Measurements from ENCODE around the gene SH3BGRL3. TPM values are rescaled to one million over a fixed set of nuclear protein-coding genes. Genes with fewer than 3 reads are reported as not detected.

The SH3BGRL3 gene
- total and polyA plus RNA-seq, 2 experiments from 2014 or later = 30.9 to 370 TPM

DNA sequence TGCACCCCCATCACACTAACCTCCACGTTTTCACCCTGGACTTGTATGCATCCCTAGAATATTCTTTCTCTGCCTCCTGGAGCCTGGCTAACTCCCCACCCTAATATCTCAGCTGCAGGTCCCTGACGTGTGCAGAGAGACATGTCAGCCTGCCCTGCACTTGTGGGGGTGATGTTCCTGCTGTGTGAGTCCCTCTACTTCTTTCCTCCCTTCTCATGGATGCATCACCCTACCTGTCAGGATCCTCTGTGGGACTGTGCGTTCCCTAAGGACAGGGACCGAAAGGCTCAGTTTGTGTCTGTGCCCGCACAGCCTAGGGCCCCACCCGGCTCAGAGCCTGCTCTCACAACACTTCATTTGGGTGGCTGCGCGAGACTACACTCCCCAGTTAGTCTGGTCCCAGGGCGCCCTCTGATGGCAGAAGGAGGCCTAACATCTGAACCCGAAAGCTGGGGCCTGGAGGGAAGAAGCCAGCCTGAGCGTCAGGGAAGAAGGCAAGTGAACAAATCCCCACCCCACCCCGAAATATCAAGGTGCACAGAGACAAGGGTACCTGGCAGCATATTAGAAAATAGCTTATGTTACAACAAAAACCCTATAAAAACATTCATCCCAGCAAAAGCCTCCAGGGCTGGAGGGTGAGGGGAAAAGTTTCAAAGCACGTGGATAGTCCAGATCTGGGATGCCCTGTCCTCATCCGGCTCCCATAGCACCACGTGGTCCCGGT is 41.6 kb downstream of the SH3BGRL3 start:
- Histone ChIP-seq H3K4me1 (ENCODE audit: insufficient read depth) (peaks cover 17% of the 10 kb centered on the region), H3K27ac (ENCODE audit: low read depth) (no peak overlapping the region), H3F3A (replicated peaks; ENCODE audit: low read depth) (peaks cover 7% of the 10 kb centered on the region; the same call in 1 of the 2 replicates), H3K4me2 (no peak overlapping the region), H3K4me3 (no peak overlapping the region), H3K9me2 (ENCODE audit: insufficient read depth) (no peaks in the 10 kb centered on the region), H3K79me2 (replicated peaks; ENCODE audit: insufficient read depth) (no peaks in the 10 kb centered on the region), H3K36me3 (ENCODE audit: insufficient read depth) (peaks cover 8% of the 10 kb centered on the region), H2AFZ (no peak overlapping the region), H3K27me3 (ENCODE audit: insufficient read depth) (no peaks in the 10 kb centered on the region), H4K20me1 (replicated peaks; ENCODE audit: insufficient read depth) (no peaks in the 10 kb centered on the region)
- ATAC-seq (peak; percentile 86), DNase-seq (ENCODE audit: low spot score) (peak; percentile 91)
- no peaks in the 10 kb centered on the region; the same call in 2 of the 3 replicates for H3K9me3 Mint-ChIP-seq
- no peak overlapping the region for H3K27ac Mint-ChIP-seq
- no peak for TF ChIP-seq STAT1 (IDR thresholded peaks at IDR 0.05; ENCODE audit: unreplicated experiment)
- TF ChIP-seq, protein P1, sequence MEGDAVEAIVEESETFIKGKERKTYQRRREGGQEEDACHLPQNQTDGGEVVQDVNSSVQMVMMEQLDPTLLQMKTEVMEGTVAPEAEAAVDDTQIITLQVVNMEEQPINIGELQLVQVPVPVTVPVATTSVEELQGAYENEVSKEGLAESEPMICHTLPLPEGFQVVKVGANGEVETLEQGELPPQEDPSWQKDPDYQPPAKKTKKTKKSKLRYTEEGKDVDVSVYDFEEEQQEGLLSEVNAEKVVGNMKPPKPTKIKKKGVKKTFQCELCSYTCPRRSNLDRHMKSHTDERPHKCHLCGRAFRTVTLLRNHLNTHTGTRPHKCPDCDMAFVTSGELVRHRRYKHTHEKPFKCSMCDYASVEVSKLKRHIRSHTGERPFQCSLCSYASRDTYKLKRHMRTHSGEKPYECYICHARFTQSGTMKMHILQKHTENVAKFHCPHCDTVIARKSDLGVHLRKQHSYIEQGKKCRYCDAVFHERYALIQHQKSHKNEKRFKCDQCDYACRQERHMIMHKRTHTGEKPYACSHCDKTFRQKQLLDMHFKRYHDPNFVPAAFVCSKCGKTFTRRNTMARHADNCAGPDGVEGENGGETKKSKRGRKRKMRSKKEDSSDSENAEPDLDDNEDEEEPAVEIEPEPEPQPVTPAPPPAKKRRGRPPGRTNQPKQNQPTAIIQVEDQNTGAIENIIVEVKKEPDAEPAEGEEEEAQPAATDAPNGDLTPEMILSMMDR (conservative IDR thresholded peaks at IDR 0.05; ENCODE audit: low read depth in 2 of 2) = peak; percentile 90 to 96
- TF ChIP-seq CREB1 (CRISPR knock-in tag; IDR thresholded peaks at IDR 0.05; ENCODE audit: low read depth) = no peak
- no peak for TF ChIP-seq NANOG (IDR thresholded peaks at IDR 0.05; ENCODE audit: borderline replicate concordance)
- H3K4me1 Mint-ChIP-seq = peaks cover 19% of the 10 kb centered on the region
- peaks cover 32% of the 10 kb centered on the region for H3K36me3 Mint-ChIP-seq (ENCODE audit: low read depth)
- peaks cover 6% of the 10 kb centered on the region for H3K27me3 Mint-ChIP-seq (ENCODE audit: insufficient read depth, low read depth, poor library complexity)
- no peak overlapping the region for H3K4me3 Mint-ChIP-seq

DNA sequence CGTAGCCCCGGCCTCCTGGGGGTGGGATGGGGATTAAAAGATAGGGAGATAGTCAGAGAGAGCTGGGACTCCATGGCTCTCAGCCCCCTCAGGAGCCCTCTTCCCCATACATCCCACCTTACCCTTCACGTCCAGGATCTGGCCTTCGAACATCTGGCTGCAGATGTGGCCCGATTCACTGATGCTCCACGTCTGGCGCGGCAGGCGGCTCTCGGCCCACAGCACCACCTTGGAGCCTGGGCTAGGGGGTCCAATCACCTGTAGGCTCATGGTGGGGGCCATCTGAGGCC is 42.1 kb downstream of the SH3BGRL3 start:
- Histone ChIP-seq H3K27ac (ENCODE audit: low read depth) (no peak overlapping the region), H3K79me2 (replicated peaks; ENCODE audit: insufficient read depth) (no peaks in the 10 kb centered on the region), H3F3A (replicated peaks; ENCODE audit: low read depth) (peaks cover 7% of the 10 kb centered on the region; the same call in 1 of the 2 replicates), H3K4me3 (no peak overlapping the region), H4K20me1 (replicated peaks; ENCODE audit: insufficient read depth) (no peaks in the 10 kb centered on the region), H3K27me3 (ENCODE audit: insufficient read depth) (no peaks in the 10 kb centered on the region), H3K9me2 (ENCODE audit: insufficient read depth) (no peaks in the 10 kb centered on the region), H3K4me2 (no peak overlapping the region), H2AFZ (no peak overlapping the region), H3K36me3 (ENCODE audit: insufficient read depth) (peaks cover 8% of the 10 kb centered on the region), H3K4me1 (ENCODE audit: insufficient read depth) (peaks cover 14% of the 10 kb centered on the region)
- no peak overlapping the region for H3K27ac Mint-ChIP-seq
- peaks cover 16% of the 10 kb centered on the region for H3K4me1 Mint-ChIP-seq
- no peak for DNase-seq (ENCODE audit: low spot score)
- peaks cover 37% of the 10 kb centered on the region for H3K36me3 Mint-ChIP-seq (ENCODE audit: low read depth)
- TF ChIP-seq, protein P2, sequence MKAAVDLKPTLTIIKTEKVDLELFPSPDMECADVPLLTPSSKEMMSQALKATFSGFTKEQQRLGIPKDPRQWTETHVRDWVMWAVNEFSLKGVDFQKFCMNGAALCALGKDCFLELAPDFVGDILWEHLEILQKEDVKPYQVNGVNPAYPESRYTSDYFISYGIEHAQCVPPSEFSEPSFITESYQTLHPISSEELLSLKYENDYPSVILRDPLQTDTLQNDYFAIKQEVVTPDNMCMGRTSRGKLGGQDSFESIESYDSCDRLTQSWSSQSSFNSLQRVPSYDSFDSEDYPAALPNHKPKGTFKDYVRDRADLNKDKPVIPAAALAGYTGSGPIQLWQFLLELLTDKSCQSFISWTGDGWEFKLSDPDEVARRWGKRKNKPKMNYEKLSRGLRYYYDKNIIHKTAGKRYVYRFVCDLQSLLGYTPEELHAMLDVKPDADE (IDR thresholded peaks at IDR 0.05) = no peak
- TF ChIP-seq EZH2phosphoT487 (IDR thresholded peaks at IDR 0.05; ENCODE audit: unreplicated experiment) (no peak), JUNB (IDR thresholded peaks at IDR 0.05; ENCODE audit: unreplicated experiment) (no peak), STAT1 (IDR thresholded peaks at IDR 0.05; ENCODE audit: unreplicated experiment) (no peak), NANOG (IDR thresholded peaks at IDR 0.05; ENCODE audit: borderline replicate concordance) (no peak)
- TF ChIP-seq, protein P3, sequence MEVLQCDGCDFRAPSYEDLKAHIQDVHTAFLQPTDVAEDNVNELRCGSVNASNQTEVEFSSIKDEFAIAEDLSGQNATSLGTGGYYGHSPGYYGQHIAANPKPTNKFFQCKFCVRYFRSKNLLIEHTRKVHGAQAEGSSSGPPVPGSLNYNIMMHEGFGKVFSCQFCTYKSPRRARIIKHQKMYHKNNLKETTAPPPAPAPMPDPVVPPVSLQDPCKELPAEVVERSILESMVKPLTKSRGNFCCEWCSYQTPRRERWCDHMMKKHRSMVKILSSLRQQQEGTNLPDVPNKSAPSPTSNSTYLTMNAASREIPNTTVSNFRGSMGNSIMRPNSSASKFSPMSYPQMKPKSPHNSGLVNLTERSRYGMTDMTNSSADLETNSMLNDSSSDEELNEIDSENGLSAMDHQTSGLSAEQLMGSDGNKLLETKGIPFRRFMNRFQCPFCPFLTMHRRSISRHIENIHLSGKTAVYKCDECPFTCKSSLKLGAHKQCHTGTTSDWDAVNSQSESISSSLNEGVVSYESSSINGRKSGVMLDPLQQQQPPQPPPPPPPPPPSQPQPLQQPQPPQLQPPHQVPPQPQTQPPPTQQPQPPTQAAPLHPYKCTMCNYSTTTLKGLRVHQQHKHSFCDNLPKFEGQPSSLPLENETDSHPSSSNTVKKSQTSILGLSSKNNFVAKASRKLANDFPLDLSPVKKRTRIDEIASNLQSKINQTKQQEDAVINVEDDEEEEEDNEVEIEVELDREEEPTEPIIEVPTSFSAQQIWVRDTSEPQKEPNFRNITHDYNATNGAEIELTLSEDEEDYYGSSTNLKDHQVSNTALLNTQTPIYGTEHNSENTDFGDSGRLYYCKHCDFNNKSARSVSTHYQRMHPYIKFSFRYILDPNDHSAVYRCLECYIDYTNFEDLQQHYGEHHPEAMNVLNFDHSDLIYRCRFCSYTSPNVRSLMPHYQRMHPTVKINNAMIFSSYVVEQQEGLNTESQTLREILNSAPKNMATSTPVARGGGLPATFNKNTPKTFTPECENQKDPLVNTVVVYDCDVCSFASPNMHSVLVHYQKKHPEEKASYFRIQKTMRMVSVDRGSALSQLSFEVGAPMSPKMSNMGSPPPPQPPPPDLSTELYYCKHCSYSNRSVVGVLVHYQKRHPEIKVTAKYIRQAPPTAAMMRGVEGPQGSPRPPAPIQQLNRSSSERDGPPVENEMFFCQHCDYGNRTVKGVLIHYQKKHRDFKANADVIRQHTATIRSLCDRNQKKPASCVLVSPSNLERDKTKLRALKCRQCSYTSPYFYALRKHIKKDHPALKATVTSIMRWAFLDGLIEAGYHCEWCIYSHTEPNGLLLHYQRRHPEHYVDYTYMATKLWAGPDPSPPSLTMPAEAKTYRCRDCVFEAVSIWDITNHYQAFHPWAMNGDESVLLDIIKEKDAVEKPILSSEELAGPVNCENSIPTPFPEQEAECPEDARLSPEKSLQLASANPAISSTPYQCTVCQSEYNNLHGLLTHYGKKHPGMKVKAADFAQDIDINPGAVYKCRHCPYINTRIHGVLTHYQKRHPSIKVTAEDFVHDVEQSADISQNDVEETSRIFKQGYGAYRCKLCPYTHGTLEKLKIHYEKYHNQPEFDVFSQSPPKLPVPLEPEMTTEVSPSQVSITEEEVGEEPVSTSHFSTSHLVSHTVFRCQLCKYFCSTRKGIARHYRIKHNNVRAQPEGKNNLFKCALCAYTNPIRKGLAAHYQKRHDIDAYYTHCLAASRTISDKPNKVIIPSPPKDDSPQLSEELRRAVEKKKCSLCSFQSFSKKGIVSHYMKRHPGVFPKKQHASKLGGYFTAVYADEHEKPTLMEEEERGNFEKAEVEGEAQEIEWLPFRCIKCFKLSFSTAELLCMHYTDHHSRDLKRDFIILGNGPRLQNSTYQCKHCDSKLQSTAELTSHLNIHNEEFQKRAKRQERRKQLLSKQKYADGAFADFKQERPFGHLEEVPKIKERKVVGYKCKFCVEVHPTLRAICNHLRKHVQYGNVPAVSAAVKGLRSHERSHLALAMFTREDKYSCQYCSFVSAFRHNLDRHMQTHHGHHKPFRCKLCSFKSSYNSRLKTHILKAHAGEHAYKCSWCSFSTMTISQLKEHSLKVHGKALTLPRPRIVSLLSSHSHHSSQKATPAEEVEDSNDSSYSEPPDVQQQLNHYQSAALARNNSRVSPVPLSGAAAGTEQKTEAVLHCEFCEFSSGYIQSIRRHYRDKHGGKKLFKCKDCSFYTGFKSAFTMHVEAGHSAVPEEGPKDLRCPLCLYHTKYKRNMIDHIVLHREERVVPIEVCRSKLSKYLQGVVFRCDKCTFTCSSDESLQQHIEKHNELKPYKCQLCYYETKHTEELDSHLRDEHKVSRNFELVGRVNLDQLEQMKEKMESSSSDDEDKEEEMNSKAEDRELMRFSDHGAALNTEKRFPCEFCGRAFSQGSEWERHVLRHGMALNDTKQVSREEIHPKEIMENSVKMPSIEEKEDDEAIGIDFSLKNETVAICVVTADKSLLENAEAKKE (CRISPR knock-in tag; IDR thresholded peaks at IDR 0.05) = no peak
- no peak overlapping the region for H3K4me3 Mint-ChIP-seq
- peaks cover 6% of the 10 kb centered on the region for H3K27me3 Mint-ChIP-seq (ENCODE audit: insufficient read depth, low read depth, poor library complexity)
- no peaks in the 10 kb centered on the region; the same call in 2 of the 3 replicates for H3K9me3 Mint-ChIP-seq
- ATAC-seq = no peak

Data from GM23338 (cell line).